HEK293 (cell line): ENCODE results near the gene MAN1C1.

Experiments
- CTCF ChIA-PET: fragments of 350-600 bp; formaldehyde crosslinking; extraction: SDS; loops from one replicate; lab custom pipeline; 2021; ENCODE audit warnings: antibody characterized with exemption; lab: Yijun Ruan, JAX
- POLR2A ChIA-PET: fragments of 300-600 bp; formaldehyde crosslinking; extraction: SDS; loops from one replicate; lab custom pipeline; 2020; ENCODE audit warnings: antibody characterized with exemption, inconsistent platforms; lab: Yijun Ruan, JAX
- H3K27ac ChIP-seq: fragments of 200-500 bp; sonication (Bioruptor generic); 2 replicates; pipeline ENCODE4 v1.5.1; 2014; ENCODE audit warnings: low read depth, low read length, control low read depth, inconsistent platforms; ENCODE audit errors: extremely low read depth
- H3K36me3 ChIP-seq, 2 experiments: fragments of 200-500 bp in 1 of 2; sonication (Bioruptor generic) in 1 of 2; 1 replicate in 1 of 2; 2 replicates in 1 of 2; pipeline ENCODE4 v1.5.1; 2014 to 2017; ENCODE audit warnings: inconsistent platforms in 2 of 2, low read length in 2 of 2; ENCODE audit not compliant: control insufficient read depth in 2 of 2, insufficient read depth in 1 of 2
- H3K4me1 ChIP-seq: fragments of 200-500 bp; sonication (Bioruptor generic); 2 replicates; pipeline ENCODE4 v1.5.1; 2014; ENCODE audit warnings: mild to moderate bottlenecking, low read length, inconsistent platforms; ENCODE audit not compliant: control insufficient read depth, insufficient read depth
- H3K4me3 ChIP-seq: 2 replicates; pipeline ENCODE4 v1.5.1; 2011; ENCODE audit warnings: low read depth, mild to moderate bottlenecking, control low read depth, low read length, moderate library complexity
- H3K9me3 ChIP-seq: fragments of 200-500 bp; sonication (Bioruptor generic); 2 replicates; pipeline ENCODE4 v1.5.1; 2014; ENCODE audit warnings: low read depth, low read length, inconsistent platforms; ENCODE audit not compliant: control insufficient read depth, insufficient read depth
- HOXA7 ChIP-seq: sonication (generic); formaldehyde crosslinking; IDR thresholded peaks from 2 replicates; pipeline ENCODE4 v1.8.1; 2022; ENCODE audit warnings: missing genetic modification reagents, borderline replicate concordance
- SALL2 ChIP-seq: fragments of 450-650 bp; formaldehyde crosslinking; IDR thresholded peaks from 2 replicates; pipeline ENCODE4 v1.5.0; 2017; ENCODE audit warnings: missing biosample characterization, mild to moderate bottlenecking, missing genetic modification characterization, borderline replicate concordance
- ZBTB17 ChIP-seq: fragments of 450-650 bp; formaldehyde crosslinking; IDR thresholded peaks from 2 replicates; pipeline ENCODE4 v1.5.1; 2016; ENCODE audit warnings: missing biosample characterization, missing genetic modification characterization
- ZBTB8A ChIP-seq: fragments of 450-650 bp; formaldehyde crosslinking; IDR thresholded peaks from 2 replicates; pipeline ENCODE4 v1.5.1; 2016; ENCODE audit warnings: missing biosample characterization, missing genetic modification characterization
- ZNF239 ChIP-seq: fragments of 450-650 bp; formaldehyde crosslinking; IDR thresholded peaks from 2 replicates; pipeline ENCODE4 v1.5.1; 2016; ENCODE audit warnings: missing biosample characterization, missing genetic modification characterization
- ZNF600 ChIP-seq: fragments of 450-650 bp; formaldehyde crosslinking; IDR thresholded peaks from 2 replicates; pipeline ENCODE4 v1.5.1; 2016; ENCODE audit warnings: missing biosample characterization, missing genetic modification characterization
- ZNF639 ChIP-seq: fragments of 450-650 bp; formaldehyde crosslinking; IDR thresholded peaks from 2 replicates; pipeline ENCODE4 v1.5.1; 2016; ENCODE audit warnings: missing biosample characterization, missing genetic modification characterization
- ZSCAN4 ChIP-seq: fragments of 450-650 bp; formaldehyde crosslinking; IDR thresholded peaks from 2 replicates; pipeline ENCODE4 v1.5.1; 2017; ENCODE audit warnings: missing biosample characterization, missing genetic modification characterization
- TF ChIP-seq, protein P1 (sequence below): fragments of 450-650 bp; formaldehyde crosslinking; IDR thresholded peaks from 2 replicates; pipeline ENCODE4 v1.5.1; 2017; ENCODE audit warnings: missing biosample characterization, missing genetic modification characterization
- TF ChIP-seq, protein P2 (sequence below): fragments of 450-650 bp; IDR thresholded peaks from 2 replicates; pipeline ENCODE4 v1.5.1; 2018; ENCODE audit warnings: missing biosample characterization, missing genetic modification characterization
- TF ChIP-seq, protein P3 (sequence below): fragments of 450-650 bp; formaldehyde crosslinking; IDR thresholded peaks from 2 replicates; pipeline ENCODE4 v1.5.1; 2016; ENCODE audit warnings: missing biosample characterization, missing genetic modification characterization

MAN1C1 gene

GRCh38 chr1:25616987-25617624, 515 bp downstream of the MAN1C1 start (continued):
- TF ChIP-seq ZNF639 (tag by site-specific recombination): no peak
- no peak for TF ChIP-seq HOXA7

GRCh38 chr1:25617625-25618432, 1.2 kb downstream of the MAN1C1 start:
- Histone ChIP-seq H3K4me3 (peak overlapping the region; percentile 13; the same call in 1 of the 2 replicates), H3K4me1 (no peaks in the 10 kb centered on the region; the same call in 1 of the 2 replicates), H3K36me3 (no peaks in the 10 kb centered on the region), H3K27ac (no peak overlapping the region; the same call in 1 of the 2 replicates), H3K9me3 (no peaks in the 10 kb centered on the region)
- TF ChIP-seq, protein P1, sequence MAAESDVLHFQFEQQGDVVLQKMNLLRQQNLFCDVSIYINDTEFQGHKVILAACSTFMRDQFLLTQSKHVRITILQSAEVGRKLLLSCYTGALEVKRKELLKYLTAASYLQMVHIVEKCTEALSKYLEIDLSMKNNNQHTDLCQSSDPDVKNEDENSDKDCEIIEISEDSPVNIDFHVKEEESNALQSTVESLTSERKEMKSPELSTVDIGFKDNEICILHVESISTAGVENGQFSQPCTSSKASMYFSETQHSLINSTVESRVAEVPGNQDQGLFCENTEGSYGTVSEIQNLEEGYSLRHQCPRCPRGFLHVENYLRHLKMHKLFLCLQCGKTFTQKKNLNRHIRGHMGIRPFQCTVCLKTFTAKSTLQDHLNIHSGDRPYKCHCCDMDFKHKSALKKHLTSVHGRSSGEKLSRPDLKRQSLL (tag by site-specific recombination): peak; percentile 84
- TF ChIP-seq, protein P2, sequence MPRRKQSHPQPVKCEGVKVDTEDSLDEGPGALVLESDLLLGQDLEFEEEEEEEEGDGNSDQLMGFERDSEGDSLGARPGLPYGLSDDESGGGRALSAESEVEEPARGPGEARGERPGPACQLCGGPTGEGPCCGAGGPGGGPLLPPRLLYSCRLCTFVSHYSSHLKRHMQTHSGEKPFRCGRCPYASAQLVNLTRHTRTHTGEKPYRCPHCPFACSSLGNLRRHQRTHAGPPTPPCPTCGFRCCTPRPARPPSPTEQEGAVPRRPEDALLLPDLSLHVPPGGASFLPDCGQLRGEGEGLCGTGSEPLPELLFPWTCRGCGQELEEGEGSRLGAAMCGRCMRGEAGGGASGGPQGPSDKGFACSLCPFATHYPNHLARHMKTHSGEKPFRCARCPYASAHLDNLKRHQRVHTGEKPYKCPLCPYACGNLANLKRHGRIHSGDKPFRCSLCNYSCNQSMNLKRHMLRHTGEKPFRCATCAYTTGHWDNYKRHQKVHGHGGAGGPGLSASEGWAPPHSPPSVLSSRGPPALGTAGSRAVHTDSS (tag by site-specific recombination): peak; percentile 48; the same call in 1 of the 2 replicates
- no peak for TF ChIP-seq ZNF239 (tag by site-specific recombination)
- POLR2A ChIA-PET: no interaction called here
- CTCF ChIA-PET: interaction anchor here (0.6 to 3.2 kb wide), 9 partner anchors 8 to 412 kb away, joined by 3 to 12 read pairs (median 4); no protein-coding TSS in a partner anchor

- Histone ChIP-seq H3K36me3 (no peaks in the 10 kb centered on the region), H3K4me1 (no peaks in the 10 kb centered on the region; the same call in 1 of the 2 replicates), H3K4me3 (no peak overlapping the region), H3K27ac (no peak overlapping the region), H3K9me3 (no peaks in the 10 kb centered on the region)
- ChIA-PET CTCF (interaction anchor here (0.5 to 3.2 kb wide), 21 partner anchors 9 to 523 kb away, joined by 3 to 12 read pairs (median 4); no protein-coding TSS in a partner anchor), POLR2A (interaction anchor here (0.5 to 1.0 kb wide), 2 partner anchors 14 to 371 kb away, joined by 4 read pairs; partner anchors contain the start of gene RSRP1)
- no peak for TF ChIP-seq SALL2 (tag by site-specific recombination)
- TF ChIP-seq ZNF600: 0 out of 2 replicates have a peak, but pooled peaks have one; percentile 18
These were observed 1.8 kb downstream of the MAN1C1 start for GRCh38 chr1:25618433-25618808.

DNA sequence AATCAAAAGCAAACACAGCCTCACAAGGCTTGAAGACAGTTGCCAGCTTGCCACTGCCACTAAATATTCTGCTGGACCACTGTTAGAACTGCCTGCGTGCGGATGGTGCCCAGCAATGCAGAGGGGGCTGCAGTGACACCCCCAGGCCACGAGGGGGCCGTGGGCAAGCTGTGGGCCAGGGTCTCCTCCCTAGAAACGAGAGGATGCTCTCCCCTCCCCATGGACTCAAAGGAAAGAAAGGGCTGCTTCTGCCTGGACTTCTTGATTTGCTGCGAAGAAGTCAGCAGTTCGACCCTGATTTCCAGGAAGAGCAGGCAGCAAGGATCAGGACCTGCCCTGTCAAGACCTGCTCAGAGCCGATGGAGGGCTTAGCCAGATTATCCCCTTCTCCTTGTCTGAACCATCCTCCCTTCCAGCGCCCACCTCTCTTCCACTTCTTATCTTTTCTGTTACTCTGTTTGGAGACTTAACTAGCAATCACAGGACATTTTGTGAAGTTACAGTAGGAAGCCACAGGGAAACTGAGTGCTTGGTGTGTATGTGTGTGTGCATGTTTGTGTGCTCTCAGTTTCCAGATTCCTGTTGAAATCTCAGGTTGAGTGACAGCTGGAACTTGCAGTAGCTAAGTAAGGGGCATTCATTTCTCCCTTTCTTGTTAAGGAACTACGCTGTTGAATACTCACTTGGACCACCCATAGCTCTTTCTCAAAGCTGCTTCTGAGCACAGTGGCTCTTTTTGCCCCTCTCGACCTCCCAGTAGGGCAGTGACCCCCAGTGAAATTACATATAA, 2.7 kb downstream of the MAN1C1 start:
- Histone ChIP-seq H3K9me3 (no peaks in the 10 kb centered on the region), H3K27ac (no peak overlapping the region), H3K4me3 (no peak overlapping the region), H3K36me3 (no peaks in the 10 kb centered on the region), H3K4me1 (no peaks in the 10 kb centered on the region; the same call in 1 of the 2 replicates)
- ChIA-PET CTCF (interaction anchor here (0.5 to 3.2 kb wide), 21 partner anchors 9 to 768 kb away, joined by 3 to 12 read pairs (median 4); no protein-coding TSS in a partner anchor), POLR2A (interaction anchor here (0.5 to 1.0 kb wide), 3 partner anchors 13 to 372 kb away, joined by 4 to 6 read pairs (median 4); partner anchors contain the start of gene RSRP1)
- TF ChIP-seq, protein P3, sequence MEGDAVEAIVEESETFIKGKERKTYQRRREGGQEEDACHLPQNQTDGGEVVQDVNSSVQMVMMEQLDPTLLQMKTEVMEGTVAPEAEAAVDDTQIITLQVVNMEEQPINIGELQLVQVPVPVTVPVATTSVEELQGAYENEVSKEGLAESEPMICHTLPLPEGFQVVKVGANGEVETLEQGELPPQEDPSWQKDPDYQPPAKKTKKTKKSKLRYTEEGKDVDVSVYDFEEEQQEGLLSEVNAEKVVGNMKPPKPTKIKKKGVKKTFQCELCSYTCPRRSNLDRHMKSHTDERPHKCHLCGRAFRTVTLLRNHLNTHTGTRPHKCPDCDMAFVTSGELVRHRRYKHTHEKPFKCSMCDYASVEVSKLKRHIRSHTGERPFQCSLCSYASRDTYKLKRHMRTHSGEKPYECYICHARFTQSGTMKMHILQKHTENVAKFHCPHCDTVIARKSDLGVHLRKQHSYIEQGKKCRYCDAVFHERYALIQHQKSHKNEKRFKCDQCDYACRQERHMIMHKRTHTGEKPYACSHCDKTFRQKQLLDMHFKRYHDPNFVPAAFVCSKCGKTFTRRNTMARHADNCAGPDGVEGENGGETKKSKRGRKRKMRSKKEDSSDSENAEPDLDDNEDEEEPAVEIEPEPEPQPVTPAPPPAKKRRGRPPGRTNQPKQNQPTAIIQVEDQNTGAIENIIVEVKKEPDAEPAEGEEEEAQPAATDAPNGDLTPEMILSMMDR (tag by site-specific recombination): peak; percentile 81
- TF ChIP-seq ZSCAN4 (no peak), ZBTB17 (tag by site-specific recombination) (peak; percentile 46; the same call in 1 of the 2 replicates), ZBTB8A (tag by site-specific recombination) (peak; percentile 27; the same call in 1 of the 2 replicates)
